Sigmoid colon (tissue), 7 donors: Measurements from ENCODE around the gene MYRFL. TPM values are rescaled to one million over a fixed set of nuclear protein-coding genes. Genes with fewer than 3 reads are reported as not detected.

Experiments used
- DNase-seq: peaks from one replicate; pipeline ENCODE4 v3.0.0-alpha.2; 2019
- H3K27ac ChIP-seq, 4 donors: fragments of 200-600 bp; sonication (generic); one replicate each; pipeline ENCODE4 v1.5.1; 2016 to 2019; ENCODE audit warnings: mild to moderate bottlenecking in 1 of 4
- H3K27me3 ChIP-seq, 3 donors: fragments of 200-600 bp; sonication (generic); one replicate each; pipeline ENCODE4 v1.5.1; 2019; ENCODE audit warnings: mild to moderate bottlenecking in 1 of 3
- H3K36me3 ChIP-seq, 4 donors: fragments of 200-600 bp; sonication (generic); one replicate each; pipeline ENCODE4 v1.5.1; 2016 to 2019
- H3K4me1 ChIP-seq, 4 donors: fragments of 200-600 bp; sonication (generic); one replicate each; pipeline ENCODE4 v1.5.1; 2017 to 2019
- H3K4me3 ChIP-seq, 4 donors: fragments of 200-600 bp; sonication (generic); one replicate each; pipeline ENCODE4 v1.5.1; 2017 to 2019; ENCODE audit warnings: mild to moderate bottlenecking in 2 of 4, moderate library complexity in 1 of 4
- H3K9me3 ChIP-seq, 4 donors: fragments of 200-600 bp in 3 of 4; sonication (generic) in 3 of 4; one replicate each; pipeline versions ENCODE4 v1.5.1 to v1.6.1; 2013 to 2019
- EP300 ChIP-seq, 4 donors: sonication (generic); formaldehyde crosslinking; IDR thresholded peaks; one replicate each; pipeline ENCODE4 v1.6.1; 2017; ENCODE audit warnings: antibody characterized with exemption in 4 of 4
- POLR2A ChIP-seq, 2 donors: fragments of 450-650 bp; IDR thresholded peaks; one replicate each; pipeline ENCODE4 v1.6.1; 2016; ENCODE audit warnings: antibody characterized with exemption in 2 of 2, mild to moderate bottlenecking in 2 of 2, moderate library complexity in 2 of 2
- POLR2AphosphoS5 ChIP-seq, 4 donors: sonication (generic); formaldehyde crosslinking; IDR thresholded peaks; one replicate each; pipeline ENCODE4 v1.6.1; 2017; ENCODE audit warnings: antibody characterized with exemption in 4 of 4
- WGBS, 2 donors: extraction: QIAGEN DNeasy Blood & Tissue Kit; methylation state at CpG; one replicate each; pipeline ENCODE4 v1.1.7; 2013; 5-methylcytosine and 5-hydroxymethylcytosine counted together
- intact Hi-C: fragments of 100-400 bp; cut with DNase I; formaldehyde crosslinking; loops from one replicate; pipeline ENCODE4 v1.15.1; 2023
- polyA plus RNA-seq, 3 donors: library from polyadenylated mRNA; stranded (reverse); fragments of 200-250 nt; gene quantifications; one replicate each; pipeline ENCODE4 v1.2.3, GENCODE V29; 2013
- total RNA-seq, 4 donors: library from RNA; depleted of rRNA; stranded (reverse); fragments of >200 nt; gene quantifications; one replicate each; pipeline ENCODE4 v1.1.0, GENCODE V29; 2016
- TF ChIP-seq, protein P1 (sequence below), 4 experiments: fragments of 450-650 bp in 3 of 4; fragments of 200-600 bp in 1 of 4; IDR thresholded peaks; one replicate each; pipeline ENCODE4 v1.5.1; 2016 to 2019; ENCODE audit warnings: antibody characterized with exemption in 4 of 4, mild to moderate bottlenecking in 3 of 4, moderate library complexity in 2 of 4
- donor health status: healthy with polysubstance abuse.
- donor health status: Bipolar disorder and iron deficiency.
- donor health status: healthy.

Gene MYRFL
- total and polyA plus RNA-seq, 7 donors = 0.48 TPM; not detected in 6

DNA sequence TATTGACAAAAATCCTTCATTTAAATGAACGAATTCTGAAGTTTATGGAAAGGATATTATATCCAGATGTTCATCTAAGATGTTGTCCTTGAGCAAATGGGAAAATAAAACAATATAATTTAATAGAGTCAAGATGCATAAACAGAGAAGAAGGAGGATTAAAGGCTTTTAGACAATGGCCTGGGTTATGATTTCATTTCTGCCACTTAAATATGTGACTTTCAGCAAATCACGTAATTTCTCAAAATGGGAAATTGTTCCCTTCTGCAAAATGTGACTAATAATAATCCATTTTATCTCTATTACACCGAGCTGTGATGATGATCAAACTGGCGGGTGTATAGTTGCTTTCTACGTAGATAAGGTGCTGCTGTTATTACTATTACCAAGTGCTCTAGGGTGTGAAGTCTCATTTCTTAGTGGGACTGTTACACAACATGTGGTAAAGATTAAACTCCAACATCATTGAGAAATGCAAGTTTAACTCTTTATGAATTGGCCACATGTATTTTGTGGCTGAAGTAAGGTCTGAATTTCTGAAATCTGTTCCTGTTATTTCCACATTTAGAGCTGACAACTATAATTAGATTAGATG, 157.0 kb downstream of the MYRFL start:
- Histone ChIP-seq H3K9me3 (no peaks in the 10 kb centered on the region), H3K4me3 (no peak overlapping the region), H3K27ac (no peak overlapping the region), H3K36me3 (no peaks in the 10 kb centered on the region), H3K27me3 (no peaks in the 10 kb centered on the region), H3K4me1 (no peaks in the 10 kb centered on the region)
- no peak for DNase-seq
- intact Hi-C loops = no loop called here
- WGBS, 2 donors = 55 to 68% methylated on average over 5 of the region's 5 CpGs
- TF ChIP-seq POLR2AphosphoS5 (IDR thresholded peaks at IDR 0.05) (no peak), EP300 (IDR thresholded peaks at IDR 0.05) (no peak), POLR2A (IDR thresholded peaks at IDR 0.05) (no peak)
- TF ChIP-seq, protein P1, sequence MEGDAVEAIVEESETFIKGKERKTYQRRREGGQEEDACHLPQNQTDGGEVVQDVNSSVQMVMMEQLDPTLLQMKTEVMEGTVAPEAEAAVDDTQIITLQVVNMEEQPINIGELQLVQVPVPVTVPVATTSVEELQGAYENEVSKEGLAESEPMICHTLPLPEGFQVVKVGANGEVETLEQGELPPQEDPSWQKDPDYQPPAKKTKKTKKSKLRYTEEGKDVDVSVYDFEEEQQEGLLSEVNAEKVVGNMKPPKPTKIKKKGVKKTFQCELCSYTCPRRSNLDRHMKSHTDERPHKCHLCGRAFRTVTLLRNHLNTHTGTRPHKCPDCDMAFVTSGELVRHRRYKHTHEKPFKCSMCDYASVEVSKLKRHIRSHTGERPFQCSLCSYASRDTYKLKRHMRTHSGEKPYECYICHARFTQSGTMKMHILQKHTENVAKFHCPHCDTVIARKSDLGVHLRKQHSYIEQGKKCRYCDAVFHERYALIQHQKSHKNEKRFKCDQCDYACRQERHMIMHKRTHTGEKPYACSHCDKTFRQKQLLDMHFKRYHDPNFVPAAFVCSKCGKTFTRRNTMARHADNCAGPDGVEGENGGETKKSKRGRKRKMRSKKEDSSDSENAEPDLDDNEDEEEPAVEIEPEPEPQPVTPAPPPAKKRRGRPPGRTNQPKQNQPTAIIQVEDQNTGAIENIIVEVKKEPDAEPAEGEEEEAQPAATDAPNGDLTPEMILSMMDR (IDR thresholded peaks at IDR 0.05) = no peak

DNA sequence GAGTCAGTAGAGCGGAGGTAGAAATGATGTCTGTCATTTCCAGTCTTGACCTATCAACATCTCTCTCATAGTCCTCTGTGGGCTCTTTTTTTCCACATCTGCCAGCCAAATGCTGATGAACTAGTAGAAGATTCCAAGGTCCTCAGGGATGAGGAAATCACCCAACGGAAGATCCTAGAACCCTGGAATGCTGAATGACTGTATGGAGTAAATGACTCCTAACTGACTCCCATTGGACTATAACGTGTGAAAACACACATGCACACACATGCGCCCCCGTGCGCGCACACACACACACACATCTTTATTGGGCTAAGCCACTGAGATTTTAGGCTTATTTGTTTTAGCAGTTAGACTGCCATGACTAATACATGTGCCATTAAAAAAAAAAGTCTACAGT, 159.2 kb downstream of the MYRFL start:
- no peaks in the 10 kb centered on the region for H3K9me3 ChIP-seq
- H3K27ac ChIP-seq = no peak overlapping the region
- H3K4me3 ChIP-seq = no peak overlapping the region
- H3K4me1 ChIP-seq = peaks cover 0 to 12% (median 8%) of the 10 kb centered on the region in 4 donors
- no peak for DNase-seq
- TF ChIP-seq EP300 (IDR thresholded peaks at IDR 0.05) = no peak
- no peak for TF ChIP-seq POLR2A (IDR thresholded peaks at IDR 0.05)
- TF ChIP-seq, protein P1 (IDR thresholded peaks at IDR 0.05) = no peak
- TF ChIP-seq POLR2AphosphoS5 (IDR thresholded peaks at IDR 0.05) = no peak
- intact Hi-C loops = no loop called here
- 97 to 98% methylated on average over 7 of the region's 7 CpGs for WGBS, 2 donors
- H3K27me3 ChIP-seq = no peaks in the 10 kb centered on the region
- no peaks in the 10 kb centered on the region for H3K36me3 ChIP-seq

DNA sequence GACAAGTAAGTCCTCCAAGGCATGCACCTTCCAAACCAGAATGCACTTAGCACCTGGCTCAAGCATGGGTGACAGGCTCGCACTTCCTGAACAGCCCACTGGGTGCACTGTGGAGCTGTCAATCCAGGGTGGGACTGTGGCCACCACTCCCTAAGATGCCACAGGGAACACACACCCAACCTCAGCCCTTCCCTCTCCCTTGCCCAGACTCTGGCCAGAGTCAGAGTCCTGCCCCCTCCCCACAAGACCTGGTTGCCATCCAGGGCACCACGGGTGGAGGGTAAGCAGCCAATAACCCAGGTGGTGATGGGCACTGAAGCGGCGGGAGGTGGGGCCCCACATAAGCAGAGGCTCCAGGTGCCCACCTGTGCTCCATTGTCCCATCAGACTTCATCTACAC, 160.6 kb downstream of the MYRFL start:
- no peak overlapping the region for H3K4me3 ChIP-seq
- no peaks in the 10 kb centered on the region for H3K36me3 ChIP-seq
- no peak overlapping the region for H3K27ac ChIP-seq
- no peak for DNase-seq
- TF ChIP-seq, protein P1 (IDR thresholded peaks at IDR 0.05) = no peak
- H3K4me1 ChIP-seq = peaks cover 0 to 12% (median 8%) of the 10 kb centered on the region in 4 donors
- 80 to 97% methylated on average over 4 of the region's 4 CpGs for WGBS, 2 donors
- H3K9me3 ChIP-seq = no peaks in the 10 kb centered on the region
- no peaks in the 10 kb centered on the region for H3K27me3 ChIP-seq
- intact Hi-C loops = no loop called here

DNA sequence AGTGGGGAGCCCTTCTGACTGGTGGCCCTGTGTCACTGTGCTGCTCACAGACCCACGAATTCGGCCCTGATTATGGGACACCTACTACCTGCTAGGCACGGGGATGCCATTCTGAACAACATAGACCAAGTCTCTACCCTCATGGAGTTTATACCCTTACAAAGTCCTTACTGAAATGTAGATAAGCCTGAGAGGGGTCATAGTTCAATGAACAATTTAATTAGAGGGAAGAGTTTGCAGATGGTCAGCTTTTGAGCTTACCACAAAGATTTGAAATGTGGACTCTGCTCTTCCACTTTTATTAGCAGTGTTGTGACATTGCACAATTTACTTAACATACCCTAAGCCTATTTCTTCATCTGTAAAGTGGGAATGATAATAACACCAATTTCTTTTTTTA, 161.1 kb downstream of the MYRFL start:
- H3K27ac ChIP-seq = no peak overlapping the region
- no peaks in the 10 kb centered on the region for H3K9me3 ChIP-seq
- peaks cover 0 to 12% (median 8%) of the 10 kb centered on the region in 4 donors for H3K4me1 ChIP-seq
- H3K36me3 ChIP-seq = no peaks in the 10 kb centered on the region
- TF ChIP-seq, protein P1 (IDR thresholded peaks at IDR 0.05) = no peak
- TF ChIP-seq POLR2A (IDR thresholded peaks at IDR 0.05) = no peak
- no peak for TF ChIP-seq POLR2AphosphoS5 (IDR thresholded peaks at IDR 0.05)
- no peak for TF ChIP-seq EP300 (IDR thresholded peaks at IDR 0.05)
- WGBS, 2 donors = 82 to 88% methylated on average over 3 of the region's 3 CpGs
- no peak for DNase-seq
- intact Hi-C loops = no loop called here
- H3K27me3 ChIP-seq = no peaks in the 10 kb centered on the region
- H3K4me3 ChIP-seq = no peak overlapping the region

DNA sequence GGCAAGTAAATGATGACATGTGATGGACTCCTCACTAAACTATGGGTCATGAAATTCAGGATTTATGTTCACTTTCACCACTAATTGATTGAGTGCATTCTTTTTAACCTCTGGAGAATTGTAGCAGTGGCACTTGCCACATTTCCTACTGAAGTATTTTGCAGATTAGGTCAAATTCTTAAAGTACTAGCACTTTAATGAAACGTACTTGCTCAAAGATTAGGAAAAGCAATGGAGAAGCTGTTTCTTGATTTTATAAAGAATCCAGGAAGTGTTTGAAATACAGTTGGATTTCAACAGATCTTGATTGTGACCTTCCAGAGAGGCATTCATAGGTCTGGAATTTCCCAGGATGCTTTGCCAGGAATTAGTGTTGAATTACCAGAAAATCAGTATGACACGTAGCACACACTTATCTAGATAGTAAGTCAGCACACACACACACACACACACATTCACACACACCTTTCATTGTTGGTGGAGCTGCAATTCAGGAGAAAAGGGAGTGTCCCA, 162.6 kb downstream of the MYRFL start:
- TF ChIP-seq, protein P1 (IDR thresholded peaks at IDR 0.05) = no peak
- no peak for TF ChIP-seq EP300 (IDR thresholded peaks at IDR 0.05)
- no peak for TF ChIP-seq POLR2A (IDR thresholded peaks at IDR 0.05)
- TF ChIP-seq POLR2AphosphoS5 (IDR thresholded peaks at IDR 0.05) = peak in 3 of 4 donors; percentile 4 to 58 (median 41)
- Histone ChIP-seq H3K9me3 (no peaks in the 10 kb centered on the region), H3K36me3 (no peaks in the 10 kb centered on the region), H3K4me3 (peak overlapping the region in 1 of 4 donors; percentile 8), H3K4me1 (peaks cover 0 to 12% (median 8%) of the 10 kb centered on the region in 4 donors), H3K27me3 (no peaks in the 10 kb centered on the region), H3K27ac (peak overlapping the region; percentile 43 to 59 (median 56))
- no peak for DNase-seq
- WGBS, 2 donors = 7 to 50% methylated on average over 2 of the region's 2 CpGs
- intact Hi-C loops = no loop called here
